Endometrium (tissue), 2 donors: ENCODE measurements around the gene TTC24.
"Not testable (repeated sequence)": the region's sequence is repeated elsewhere in the genome, so short reads cannot be mapped to it uniquely, and the experiment has no call there.

Source experiments
- FAIRE-seq: peaks from 2 replicates; lab custom pipeline; 2012; peaks lifted over from hg19 to GRCh38; lab: Jason Lieb, UNC
- donor health status: control.
- donor health status: control.

TTC24 gene

DNA sequence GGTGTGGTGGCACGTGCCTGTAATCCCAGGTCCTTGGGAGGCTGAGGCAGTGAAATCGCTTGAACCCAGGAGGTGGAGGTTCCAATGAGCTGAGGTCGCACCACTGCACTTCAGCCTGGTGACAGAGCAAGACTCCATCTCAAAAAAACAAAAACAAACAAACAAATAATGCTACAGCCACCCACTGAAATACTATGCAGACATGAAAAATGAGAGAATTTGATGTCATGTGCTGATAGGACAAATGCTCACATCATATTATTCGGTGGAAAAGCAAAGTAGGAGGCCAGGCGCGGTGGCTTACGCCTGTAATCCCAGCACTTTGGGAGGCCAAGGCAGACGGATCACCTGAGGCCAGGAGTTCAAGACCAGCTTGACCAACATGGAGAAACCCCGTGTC, 30.5 kb downstream of the TTC24 start:
- not testable (repeated sequence) for FAIRE-seq

DNA sequence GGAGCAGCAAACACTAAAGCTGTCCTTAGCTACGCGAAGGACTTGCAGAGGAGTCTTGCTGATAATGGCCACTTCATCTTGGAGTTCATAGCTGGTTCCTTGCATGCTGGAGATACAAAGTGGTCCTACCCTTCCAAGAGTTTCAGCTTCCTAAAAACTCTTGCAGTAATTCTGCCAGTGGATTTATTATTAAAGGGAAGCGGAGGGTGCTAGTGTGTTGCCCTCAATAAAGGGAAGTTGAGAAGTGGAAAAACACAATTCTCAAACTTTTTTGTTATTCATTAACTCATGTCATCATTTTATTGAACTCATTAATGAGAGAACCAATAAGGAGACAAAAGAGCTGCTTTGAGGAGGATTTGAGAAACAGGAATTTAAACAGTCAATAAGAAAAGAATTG, 33.1 kb downstream of the TTC24 start:
- FAIRE-seq = no peak

DNA sequence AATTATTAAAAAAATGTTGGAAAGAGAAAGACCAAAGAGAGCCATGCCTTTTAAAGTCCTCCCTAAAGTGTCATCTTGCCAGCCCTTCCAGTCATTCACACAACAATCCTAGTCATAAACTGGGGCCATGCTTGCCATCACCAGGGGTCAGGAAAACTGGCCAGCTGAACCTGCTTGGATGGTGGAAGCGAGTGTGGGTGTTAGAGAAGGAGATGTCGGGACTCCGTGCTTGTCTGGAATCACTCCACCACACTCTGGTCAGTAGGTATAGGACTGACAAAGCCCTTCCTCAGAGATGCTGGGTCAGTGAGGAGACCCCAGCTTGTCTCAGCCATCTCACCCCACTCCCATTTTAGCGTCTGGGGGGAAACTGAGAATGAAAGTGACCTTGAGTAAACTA, 36.4 kb downstream of the TTC24 start:
- FAIRE-seq = no peak

DNA sequence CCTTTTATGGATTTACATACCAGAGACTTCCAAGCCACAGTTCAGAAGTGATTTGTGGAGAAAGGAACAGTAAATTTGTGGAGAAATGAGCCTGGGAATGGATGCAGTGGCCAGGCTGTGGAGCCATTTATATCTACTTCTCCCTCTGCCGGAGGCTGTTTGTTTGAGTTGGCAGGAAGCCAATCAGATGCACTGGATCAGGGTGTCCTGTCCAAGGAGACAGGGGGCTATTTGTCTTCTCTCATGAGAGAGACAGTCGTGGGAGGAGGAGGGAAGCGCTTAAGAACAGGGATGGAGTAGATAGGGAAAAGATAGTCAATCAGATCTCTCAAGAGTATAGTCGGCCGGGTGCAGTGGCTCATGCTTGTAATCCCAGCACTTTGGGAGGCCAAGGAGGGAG, 36.9 kb downstream of the TTC24 start:
- FAIRE-seq = peak; percentile 96

DNA sequence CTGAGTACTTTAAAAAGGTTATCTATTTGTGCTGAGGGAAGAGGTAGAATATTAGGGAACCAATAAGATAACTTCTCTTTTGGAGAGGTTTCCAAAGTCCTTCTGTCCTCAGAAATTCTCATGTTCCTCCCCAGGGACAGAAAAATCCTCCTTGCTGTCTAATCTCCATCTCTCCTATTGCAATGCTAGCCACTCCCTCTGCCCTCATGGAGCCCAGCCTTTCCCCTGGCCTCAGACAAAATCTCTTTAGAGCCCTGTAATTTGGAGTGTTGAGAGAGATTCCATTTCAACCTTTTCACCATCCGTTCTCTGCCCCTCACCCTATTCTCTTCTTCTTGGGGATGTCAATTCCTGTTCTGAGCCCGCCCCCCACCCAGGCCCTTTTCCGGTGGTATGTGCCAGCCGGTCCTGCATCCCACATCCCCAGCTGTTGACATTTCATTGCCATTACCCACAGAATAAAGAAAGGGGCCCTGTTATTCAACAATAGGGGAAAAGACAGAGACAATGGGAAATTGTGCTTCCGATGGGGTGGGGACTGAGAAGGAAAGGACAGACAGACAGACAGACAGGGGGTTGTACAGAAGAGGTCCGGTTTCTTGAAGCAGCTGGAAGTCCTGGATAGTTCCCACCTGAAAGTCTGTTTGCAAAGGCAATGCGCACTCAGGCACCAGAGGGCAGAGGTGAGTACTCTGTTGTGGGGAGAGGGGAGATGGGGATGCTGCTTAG, 39.5 kb downstream of the TTC24 start, which contains the start of gene HAPLN2:
TSS of gene HAPLN2 (plus strand) at position 563 of the 729 bp plus-strand sequence. CDS start 4,076 bp downstream, outside the sequence.
- FAIRE-seq = no peak

DNA sequence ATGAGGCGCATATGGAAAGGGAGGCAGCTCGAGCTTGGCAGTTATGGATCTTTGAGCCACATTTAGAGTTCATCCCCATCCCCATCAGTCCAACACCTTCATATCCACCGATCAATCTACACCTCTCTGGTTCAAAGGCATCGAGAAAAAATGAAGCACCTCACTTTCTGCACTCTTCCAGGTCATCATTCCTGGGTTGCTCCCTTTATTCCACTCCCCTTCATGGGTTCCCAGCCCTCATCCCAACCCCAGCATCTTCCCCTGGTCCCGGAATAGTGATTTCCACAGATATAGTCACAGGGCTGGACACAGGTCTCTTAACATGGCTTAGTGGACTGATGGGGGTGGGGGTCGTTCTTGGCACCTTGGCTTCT, 40.0 kb downstream of the TTC24 start:
- FAIRE-seq = no peak

DNA sequence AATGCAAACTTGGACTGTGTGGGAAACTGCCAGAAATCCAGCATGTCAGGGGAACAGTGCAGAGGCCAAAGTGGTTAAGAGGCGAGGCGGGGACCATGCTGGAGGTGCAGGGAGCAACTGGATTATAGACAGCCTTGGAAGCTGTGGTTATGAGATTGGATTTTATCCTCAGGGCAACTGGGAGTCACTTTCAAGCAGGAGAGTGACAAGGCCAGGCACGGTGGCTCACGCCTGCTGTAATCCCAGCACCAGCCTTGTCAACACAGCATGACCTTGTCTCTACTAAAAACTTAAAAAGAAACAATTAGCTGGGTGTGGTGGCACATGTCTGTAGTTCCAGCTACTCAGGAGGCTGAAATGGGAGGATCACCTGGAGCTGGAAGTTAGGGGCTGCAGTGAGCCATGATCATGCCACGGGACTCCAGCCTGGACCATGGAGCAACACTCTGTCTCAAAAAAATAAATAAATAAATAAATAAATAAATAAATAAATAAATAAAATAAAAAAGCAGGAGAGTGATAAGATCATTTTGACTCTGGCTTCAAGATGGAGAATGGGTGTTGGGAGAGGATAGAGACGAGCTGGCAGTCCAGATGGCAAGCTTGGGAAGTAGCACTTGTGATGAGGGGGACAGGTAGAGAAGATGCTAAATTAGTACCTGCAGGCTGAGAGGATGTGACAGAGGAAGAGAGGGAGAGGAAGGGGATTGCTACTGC, 43.2 kb downstream of the TTC24 start:
- FAIRE-seq = no peak

DNA sequence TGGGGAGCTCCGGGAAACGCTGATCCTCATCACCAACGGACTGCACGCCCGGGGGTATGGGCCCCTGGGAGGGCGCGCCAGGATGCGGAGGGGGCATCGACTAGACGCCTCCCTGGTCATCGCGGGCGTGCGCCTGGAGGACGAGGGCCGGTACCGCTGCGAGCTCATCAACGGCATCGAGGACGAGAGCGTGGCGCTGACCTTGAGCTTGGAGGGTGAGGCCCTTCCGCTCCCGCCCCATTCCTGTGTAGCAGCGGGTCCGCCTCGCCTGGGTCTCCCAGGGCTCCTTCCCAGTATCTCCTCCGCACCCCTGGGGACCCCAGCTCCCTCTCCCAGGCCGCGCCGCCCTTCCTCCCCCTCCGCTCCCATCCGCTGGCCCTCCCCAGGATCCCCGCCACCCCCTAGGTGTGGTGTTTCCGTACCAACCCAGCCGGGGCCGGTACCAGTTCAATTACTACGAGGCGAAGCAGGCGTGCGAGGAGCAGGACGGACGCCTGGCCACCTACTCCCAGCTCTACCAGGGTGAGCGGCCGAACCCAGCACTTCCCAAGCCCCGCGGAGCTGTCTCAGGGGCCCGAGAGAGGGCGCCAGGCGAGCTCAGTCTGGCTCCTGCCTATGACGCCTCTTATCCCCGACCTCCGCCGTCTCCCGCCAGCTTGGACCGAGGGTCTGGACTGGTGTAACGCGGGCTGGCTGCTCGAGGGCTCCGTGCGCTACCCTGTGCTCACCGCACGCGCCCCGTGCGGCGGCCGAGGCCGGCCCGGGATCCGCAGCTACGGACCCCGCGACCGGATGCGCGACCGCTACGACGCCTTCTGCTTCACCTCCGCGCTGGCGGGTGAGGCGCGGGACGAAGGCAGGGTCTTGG, 44.7 kb downstream of the TTC24 start:
- no peak for FAIRE-seq

DNA sequence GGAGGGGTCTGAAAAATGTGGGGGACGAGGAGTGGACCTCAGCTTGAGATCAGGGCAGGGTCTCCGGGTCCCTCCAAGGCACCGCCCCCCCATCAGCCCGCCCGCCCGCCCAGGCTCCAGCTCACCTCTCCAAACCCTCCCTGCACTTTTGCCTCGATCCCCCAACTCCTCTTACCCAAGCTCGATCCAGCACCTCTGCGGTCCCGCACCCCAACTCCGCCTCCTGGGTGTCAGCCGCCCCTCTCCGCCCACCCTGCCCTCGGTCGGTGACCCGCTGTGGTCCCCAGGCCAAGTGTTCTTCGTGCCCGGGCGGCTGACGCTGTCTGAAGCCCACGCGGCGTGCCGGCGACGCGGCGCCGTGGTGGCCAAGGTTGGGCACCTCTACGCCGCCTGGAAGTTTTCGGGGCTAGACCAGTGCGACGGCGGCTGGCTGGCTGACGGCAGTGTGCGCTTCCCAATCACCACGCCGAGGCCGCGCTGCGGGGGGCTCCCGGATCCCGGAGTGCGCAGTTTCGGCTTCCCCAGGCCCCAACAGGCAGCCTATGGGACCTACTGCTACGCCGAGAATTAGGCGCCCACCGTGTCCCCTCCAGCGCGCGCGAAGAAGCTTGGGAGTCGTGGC, 45.4 kb downstream of the TTC24 start:
- FAIRE-seq = no peak

DNA sequence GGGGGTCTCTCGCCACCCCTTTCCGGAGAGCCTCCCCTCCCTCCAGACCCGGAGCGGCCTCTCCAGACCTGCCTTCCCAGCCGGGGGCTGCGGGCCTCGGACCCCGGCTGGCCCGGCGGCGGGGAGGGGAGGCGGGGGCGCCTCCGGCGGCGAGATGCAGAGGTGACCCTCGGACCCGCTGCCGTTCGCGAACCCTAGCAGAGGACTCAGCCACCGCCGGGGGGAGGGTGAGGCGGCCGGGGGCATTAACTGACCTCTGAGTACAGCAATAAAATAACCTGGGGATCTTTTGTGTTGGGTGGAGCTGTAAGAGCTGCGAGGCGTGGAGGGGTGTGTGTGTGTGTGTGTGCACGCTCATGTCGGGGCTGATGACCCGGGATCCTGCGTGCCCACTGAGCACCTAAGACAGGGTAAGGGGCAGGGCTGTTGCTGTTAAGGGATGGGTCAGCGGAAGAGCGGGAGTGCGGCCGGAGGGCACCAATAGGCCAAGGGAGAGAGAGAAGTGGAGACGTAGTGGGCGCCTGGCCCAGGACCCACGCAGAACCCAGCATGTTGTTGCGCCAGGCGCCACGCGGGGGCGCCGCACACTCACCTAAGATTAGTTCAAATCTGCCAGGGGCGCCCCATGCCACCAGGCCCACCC, 46.0 kb downstream of the TTC24 start:
- FAIRE-seq = no peak

DNA sequence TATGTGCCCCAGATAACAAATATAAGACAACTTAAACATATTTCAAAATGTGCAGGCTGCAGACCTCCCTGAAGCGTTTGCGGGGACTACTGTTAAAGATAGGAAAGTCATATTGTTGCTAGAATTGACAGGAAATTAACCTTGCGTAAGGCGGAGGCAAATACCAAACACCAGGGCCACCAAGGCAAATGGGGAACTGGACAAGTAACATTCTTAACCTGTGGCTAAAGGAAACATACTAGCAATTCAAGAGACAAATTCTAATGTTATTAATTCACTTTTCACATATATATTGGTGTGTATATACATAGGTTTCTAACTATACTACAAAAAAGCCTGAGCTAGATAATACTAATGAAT, 46.5 kb downstream of the TTC24 start:
- no peak for FAIRE-seq

DNA sequence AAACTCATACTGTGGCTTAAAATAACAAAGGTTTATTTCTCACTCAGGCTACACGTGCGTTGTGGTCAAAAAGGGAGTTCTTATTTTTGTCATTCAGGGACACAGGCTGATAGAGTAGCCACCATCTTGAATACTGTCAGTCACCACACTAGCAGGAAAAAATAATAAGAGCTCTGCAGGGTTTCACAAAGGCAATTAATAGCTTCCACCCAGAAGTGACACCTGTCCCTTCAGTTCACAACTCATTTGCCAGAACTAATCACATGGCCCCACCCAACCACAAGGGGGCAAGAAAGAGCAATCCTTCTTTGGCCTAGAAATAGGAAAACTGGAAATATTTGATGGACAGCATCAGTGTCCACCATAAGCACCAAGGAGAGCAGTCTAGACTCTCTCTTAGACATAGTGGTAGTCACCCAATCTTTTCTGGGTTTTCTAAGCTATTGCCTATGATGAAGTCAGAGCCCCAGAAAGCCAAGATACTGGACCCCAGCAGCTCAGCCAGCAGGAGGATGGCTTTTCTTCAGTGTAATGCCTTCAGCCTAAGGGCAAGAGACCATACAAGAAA, 47.9 kb downstream of the TTC24 start:
- no peak for FAIRE-seq

DNA sequence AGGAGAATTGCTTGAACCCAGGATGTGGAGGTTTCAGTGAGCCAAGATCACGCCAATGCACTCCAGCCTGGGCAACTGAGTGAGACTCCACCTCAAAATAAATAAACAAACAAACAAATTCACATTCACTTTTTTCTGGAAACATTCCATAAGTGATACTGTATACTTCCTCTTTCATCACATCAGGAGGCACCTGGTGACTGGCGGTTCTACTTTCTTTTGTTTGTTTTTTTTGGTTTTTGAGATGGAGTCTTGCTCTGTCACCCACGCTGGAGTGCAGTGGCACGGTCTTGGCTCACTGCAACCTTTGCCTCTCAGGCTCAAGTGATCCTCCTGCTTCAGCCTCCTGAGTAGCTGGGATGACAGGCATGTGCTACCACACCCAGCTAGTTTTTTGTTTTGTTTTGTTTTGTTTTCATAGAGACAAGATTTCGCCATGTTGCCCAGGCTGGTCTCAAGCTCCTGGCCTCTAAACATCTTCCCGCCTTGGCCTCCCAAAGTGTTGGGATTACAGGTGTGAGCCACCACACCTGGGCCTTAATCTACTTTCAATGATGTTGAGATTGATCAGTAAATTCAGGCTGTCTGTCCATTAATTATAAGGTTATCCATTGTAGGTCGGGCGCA, 50.4 kb downstream of the TTC24 start:
- no peak for FAIRE-seq

DNA sequence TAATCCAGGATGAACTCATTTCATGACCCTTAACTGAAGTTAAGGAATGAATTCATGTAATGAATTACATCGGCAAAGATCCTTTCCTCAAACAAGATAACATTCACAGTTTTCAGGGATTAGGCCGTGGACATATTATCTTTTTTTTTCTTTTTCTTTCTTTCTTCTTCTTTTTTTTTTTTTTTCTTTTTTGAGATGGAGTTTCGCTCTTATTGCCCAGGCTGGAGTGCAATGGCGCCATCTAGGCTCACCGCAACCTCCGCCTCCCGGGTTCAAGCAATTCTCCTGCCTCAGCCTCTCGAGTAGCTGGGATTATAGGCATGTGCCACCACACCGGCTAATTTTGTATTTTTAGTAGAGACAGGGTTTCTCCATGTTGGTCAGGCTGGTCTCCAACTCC, 51.6 kb downstream of the TTC24 start:
- FAIRE-seq = not testable (repeated sequence)

DNA sequence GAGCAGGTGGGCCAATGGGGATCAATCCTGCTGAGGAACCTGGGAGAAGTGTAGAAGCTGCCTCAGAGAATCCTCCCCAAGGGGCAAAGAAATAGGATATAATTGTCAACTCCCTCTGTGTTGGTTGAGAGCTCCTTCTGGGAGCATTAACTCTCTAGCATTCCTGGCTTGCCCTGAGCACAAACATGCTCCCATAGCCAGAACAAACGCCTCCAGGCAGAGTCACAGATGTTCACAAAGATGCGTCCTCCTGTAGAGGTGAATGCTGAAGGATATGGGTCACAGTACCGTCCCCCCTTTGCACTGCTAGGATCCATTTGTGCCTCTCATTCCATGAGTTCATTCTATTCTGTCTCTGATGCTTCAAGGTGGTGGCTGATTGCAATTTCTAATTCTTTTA, 52.8 kb downstream of the TTC24 start:
- no peak for FAIRE-seq
